Stimulated activated CD8-positive, alpha-beta memory T cell treated with anti-CD3 and anti-CD28 coated beads, Interleukin-7, amount 100 ng/mL, for 1 hour (primary cell): Measurements from ENCODE around the gene NUSAP1.
"Not testable (repeated sequence)": the region's sequence is repeated elsewhere in the genome, so short reads cannot be mapped to it uniquely, and the experiment has no call there.

ENCODE experiments used
- DNase-seq, 2 donors: peaks; one replicate each; pipeline ENCODE4 v3.0.0-alpha.2; 2020; ENCODE audit warnings: low read depth in 2 of 2

The NUSAP1 gene

DNA sequence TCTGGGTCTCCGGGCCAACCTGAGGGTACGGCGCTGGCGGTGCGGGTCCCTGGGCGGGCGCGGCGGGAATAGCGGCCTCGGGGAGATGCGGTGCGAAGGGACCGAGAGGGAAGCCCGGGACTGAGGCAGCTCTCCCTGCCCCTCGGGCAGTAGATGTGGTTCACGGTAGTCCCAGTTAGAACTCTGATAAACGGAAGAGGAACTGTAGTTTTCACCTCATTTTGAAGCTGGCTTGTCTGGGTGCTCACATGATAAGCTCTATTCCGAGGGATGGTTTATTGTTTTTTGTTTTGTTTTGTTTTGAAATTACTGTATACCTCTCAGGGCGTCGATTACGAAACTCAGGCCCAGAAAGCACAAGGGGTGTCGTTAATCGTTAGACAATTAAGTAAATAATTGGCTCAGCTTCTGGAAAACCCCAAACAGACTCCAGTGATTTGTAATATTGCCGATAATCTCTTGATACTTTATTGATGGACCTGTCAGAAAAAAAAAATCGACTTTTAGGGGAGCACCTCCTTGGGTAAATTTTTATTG, 413 bp downstream of the NUSAP1 start:
- DNase-seq = no peak

DNA sequence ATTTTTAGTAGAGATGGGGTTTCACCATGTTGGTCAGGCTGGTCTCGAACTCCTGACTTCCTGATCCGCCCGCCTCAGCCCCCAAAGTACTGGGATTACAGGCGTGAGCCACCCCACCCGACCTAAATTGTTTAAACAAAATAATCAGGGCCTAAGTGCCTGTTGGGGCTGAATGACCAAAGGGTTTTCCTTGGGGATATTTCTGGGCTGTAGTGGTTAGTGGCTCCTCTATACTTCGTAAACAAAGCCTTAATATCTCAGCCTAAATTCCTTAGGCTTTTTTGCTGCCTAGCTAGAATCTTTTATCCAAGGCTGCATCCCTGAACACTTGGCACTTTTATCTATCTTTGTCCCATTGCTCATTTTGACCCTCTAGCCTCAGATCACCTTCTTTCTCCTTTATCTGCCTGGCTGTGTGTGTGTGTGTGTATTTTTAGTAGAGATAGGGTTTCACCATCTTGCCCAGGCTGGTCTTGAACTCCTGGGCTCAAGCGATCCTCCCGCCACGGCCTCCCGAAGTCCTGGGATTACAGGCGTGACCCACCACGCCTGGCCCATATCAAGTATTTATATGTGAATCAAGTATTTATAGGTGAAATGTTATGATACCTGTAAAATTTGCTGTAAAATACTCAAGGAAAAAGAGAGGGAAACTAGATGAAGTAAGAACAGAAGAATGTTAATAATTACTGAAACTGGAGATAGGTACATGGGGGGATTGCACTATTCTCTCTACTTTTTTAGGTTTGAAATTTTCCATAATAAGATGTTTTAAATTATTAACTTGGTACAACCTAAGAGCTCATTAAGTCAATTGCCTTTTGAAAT, 1.8 kb downstream of the NUSAP1 start:
- DNase-seq = no peak

DNA sequence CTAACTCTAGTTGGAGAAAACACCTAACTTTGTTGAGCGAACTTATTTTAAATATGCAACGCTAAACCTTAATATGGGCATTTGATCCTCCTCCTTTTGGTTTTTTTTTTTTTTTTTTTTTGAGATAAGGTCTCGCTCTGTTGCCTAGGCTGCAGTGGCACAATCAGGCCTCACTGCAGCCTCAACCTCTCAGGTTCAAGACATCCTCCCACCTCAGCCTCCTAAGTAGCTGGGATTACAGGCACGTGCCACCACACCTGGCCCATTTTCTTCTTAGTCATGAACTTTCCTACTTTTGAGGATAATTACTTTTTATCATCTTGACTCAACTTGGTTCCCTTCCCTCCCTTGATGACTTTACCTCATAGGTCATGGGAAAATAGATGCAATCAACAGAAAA, 3.9 kb downstream of the NUSAP1 start:
- no peak for DNase-seq

DNA sequence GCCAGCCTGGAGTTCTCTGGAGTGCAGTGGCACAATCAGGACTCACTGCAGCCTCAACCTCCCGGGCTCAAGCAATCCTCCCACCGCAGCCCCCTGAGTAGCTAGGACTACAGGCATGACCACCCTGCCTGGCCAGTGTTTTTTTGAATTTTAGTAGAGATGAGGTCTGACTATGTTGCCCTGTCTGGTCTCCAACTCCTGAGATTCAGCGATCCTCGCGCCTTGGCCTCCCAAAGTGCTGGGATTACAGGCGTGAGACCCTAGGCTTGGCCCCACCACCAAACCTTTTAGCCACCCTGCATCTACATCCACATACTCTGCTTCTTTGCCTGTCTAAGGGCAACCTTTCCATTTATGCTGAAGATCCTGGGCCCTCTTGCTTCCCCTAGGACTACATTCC, 4.4 kb downstream of the NUSAP1 start:
- no peak for DNase-seq

DNA sequence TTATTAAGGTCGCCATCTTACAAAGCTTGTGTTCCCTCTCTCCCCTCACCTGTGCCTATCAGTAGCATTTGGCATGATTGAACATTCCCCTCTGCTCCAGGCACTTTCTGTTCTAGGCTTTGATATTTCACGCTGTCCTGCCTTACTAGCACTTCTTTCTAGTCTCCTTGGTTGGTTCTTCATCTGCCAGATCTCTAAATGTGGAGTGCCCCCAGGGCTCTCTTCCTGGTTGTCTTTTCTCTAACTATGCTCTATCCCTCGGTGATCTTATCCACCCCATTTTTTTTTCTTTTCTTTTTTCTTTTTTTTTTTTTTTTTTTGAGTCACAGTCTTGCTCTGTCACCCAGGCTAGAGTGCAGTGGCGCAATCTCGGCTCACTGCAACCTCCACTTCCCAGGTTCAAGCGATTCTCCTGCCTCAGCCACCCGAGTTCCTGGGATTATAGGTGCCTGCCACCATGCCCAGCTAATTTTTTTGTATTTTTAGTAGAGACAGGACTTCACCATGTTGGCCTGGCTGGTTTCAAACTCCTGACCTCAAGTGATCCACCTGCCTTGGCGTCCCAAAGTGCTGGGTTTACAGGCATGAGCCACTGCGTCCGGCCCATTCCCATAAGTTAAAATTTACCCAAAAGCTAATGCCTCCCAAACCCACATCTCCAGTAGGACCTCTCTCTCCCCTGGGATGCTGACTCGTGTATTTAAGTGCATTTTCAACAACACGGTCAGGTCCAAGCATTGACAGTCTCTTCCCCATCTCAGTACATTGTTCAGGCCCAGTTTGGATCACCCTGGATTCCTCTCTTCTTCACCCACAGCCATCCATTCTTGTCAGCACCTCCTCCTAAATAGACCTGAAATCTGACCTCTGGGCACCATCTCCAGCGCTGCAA, 5.2 kb downstream of the NUSAP1 start:
- no peak for DNase-seq

DNA sequence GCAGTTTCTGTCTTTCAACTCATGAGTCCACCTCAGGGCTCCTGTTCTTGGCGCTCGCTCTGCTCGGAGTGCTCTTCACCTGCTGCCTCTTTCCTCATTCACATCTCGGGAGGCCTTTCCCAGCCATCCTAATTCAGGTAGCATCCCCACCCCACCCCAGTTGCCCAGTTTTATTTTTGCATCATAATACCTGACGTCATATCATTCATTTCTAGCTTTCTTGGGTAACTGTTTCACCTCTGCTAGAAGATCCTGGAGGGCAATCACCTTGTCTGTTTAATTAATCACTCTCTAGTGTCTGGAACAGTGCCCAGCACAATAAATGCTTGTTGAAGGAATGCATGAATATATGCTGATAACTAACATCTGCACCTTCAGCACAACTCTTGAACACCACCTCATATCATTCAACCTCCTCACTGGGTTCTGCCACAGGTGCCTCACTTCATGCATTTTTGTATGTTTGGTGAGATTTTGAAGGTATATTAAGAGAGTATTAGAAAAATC, 7.6 kb downstream of the NUSAP1 start:
- no peak for DNase-seq

DNA sequence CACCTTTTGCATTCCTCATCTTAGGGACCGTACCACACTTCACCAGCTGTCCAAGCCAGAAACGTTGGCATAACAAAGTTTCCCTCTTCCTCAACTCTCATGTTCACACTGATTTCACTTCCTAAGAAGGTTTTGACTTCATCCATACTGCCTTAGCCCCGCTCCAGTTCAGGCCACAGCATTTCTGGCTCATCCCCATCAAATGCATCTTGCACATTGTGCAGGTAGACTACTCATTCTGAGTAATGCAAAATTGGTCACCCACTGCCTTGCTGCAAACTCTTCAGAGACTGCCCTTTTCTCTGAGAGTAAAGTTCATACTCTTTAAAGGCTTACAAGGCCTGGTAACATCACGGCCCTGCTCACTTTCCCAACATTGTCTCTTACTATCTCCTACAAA, 8.8 kb downstream of the NUSAP1 start:
- no peak for DNase-seq

DNA sequence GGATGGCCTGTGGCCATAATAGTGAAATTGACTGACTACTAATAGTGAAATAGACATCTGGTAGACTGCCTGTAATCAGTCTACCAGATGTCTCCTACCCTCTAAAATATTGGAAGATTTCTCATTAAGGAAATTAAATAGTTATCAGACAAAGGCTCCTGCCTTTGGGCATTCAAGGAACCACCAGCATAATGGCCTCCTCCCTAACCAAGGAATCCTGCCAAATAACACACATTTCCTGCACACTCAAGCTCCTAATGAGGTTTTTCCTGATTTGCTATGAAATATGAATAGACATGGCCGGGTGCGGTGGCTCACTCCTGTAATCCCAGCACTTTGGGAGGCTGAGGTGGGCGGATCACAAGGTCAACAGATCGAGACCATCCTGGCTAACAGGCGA, 14.6 kb downstream of the NUSAP1 start:
- DNase-seq = no peak

DNA sequence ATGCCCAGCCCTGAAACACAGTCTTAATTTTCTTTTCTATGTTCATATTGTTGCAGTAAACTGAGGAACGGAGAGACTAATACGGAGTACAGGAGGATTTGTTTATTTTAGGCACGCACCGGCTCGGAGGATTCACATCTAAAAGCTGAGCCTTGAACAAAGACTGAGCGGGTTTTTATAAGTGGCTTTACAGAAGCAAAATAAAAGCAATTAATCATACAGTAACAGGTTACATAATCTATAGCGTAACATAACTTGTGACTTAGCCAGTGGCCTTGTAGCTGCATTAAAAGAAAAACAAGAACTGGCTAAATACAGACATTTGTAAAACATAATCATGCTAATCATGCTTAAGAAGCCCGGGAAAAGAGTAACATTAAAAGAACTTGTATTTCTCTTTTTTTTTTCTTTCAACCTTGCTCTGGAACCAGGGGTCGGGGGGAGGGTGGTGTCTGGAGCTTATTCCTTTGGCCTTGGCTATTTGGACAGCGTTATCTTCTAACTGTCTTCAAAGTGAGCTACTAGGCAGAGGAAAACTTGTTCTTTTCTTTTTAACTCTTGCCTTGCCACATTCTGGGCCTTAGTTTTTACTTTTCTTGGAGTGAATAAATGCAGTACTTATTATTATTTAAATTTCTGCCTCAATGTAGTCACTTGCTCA, 17.5 kb downstream of the NUSAP1 start:
- DNase-seq = no peak

DNA sequence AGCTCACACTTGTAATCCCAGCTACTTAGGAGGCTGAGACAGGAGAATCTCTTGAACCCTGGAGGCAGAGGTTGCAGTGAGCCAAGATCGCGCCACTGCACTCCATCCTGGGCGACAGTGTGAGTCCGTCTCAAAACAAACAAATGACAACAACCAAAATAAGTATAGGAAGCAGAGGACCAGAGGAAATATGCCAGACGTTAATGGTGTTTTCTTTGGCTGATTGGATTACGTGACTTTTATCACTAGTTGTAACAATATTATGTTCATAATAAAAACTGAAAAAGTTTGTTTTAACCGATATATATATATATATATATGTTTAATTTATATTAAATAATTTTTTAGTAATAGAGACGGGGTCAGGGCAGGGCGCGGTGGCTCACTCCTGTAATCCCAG, 21.7 kb downstream of the NUSAP1 start:
- no peak for DNase-seq

DNA sequence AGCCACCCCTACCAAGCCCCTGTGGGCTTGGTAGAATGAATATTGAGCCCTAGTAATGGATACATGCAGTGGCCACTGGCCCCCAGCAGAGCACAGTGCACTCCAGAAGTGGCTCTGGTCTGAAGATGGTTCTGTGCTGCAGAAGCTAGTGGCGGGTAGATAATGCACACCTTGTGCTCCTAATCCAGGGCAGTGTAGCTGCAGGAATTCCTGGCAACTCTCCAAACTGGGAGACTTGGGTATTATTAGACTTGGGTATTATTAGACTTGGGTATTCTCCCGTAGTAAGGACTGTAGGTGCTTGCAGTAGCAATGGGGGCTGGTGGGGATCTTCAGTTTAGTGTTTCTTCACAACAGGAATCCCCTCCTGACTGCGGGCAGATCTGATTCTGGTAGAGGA, 34.7 kb downstream of the NUSAP1 start:
- no peak for DNase-seq

DNA sequence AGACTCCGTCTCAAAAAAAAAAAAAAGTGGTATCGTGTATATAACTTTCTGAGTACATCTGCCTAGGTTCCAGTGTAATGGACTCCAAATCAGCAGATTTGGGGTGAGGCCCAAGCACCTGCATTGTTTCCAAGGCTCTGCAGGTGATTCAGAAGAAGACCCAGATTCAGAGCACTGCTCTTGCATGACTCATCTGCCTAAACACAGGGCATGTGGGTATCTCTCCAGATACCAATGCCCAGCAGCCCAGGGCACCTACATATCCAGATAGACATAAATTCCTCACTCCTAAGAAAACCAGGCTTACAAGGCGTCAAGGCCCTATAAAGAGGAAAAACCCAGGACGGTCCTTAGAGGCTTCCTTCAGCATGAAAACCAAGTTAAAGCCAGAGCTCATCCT, 45.3 kb downstream of the NUSAP1 start:
- no peak for DNase-seq

DNA sequence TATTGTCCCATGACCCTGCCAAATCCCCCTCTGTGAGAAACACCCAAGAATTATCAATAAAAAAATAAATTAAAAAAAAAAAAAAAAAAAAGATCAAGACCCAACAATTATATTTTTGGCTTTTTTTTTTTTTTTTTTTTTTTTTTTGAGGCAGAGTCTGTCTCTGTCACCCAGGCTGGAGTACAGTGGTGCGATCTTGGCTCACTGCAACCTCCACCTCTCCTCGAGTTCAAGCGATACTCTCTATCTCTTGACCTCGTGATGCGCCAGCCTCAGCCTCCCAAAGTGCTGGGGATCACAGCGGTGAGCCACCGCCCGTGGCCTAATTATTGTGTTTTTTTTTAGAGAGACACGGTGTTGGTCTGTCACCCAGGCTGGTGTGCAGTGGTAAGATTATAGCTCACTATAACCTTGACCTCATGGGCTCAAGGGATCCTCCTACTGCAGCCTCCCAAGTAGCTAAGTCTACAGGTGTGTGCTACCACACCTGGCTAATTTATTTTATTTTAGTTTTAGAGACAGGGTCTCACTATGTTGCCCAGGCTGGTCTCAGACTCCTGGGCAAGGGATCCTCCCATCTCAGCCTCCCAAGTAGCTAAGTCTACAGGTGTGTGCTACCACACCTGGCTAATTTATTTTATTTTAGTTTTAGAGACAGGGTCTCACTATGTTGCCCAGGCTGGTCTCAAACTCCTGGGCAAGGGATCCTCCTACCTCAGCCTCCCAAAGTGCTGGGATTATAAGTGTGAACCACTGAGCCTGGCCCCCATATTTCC, 51.5 kb downstream of the NUSAP1 start:
- not testable (repeated sequence) for DNase-seq

DNA sequence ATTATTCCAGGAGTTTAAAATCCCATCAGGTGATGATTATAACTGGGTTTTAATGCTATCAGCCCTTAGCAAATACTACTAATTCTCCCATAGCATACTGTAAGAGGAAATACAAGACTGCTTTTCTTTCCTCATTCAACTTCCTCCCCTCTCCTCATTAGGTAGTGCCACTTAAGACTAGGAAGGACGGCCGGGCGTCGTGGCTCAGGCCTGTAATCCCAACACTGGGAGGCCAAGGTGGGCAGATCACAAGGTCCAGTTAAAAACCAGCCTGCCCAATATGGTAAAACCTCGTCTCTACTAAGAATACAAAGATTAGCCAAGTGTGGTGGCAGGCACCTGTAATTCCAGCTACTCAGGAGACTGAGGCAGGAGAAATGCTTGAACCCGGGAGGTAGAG, 55.0 kb downstream of the NUSAP1 start:
- DNase-seq = no peak

DNA sequence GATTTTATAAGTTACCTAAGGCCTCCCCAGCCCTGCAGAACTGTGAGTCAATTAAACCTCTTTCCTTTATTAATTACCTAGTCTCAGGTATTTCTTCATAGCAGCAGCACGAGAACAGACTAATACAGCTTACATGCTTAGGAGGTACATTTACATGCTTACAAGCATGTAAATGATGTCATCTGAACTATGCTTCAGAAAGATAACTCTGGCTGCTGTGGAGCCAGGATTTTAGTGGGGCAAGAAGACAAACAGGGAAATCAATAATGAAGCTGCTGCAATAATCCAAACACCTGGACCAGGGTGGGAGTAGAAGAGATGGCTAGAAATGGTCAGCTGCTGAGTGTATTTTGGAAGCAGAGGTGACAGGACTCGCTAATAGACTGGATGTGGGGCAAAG, 60.0 kb downstream of the NUSAP1 start:
- DNase-seq = no peak

DNA sequence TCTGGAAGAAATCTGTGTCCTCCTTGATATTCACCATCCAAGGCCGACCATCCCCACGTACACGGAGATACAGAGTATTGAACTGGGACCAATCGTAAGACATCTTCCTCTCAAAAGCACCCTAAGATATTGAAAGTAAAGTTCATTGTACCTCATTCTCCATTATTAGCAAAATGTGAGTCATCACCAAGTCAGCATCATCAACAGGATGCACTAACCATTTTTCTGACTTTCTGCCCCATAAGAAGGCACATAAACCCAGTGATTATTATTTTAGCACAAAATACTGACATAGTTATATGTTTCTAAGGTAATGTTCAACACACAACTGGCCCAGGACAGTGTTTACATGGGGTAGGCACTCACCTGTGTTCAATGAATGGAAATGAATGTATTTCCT, 62.2 kb downstream of the NUSAP1 start:
- DNase-seq = no peak

DNA sequence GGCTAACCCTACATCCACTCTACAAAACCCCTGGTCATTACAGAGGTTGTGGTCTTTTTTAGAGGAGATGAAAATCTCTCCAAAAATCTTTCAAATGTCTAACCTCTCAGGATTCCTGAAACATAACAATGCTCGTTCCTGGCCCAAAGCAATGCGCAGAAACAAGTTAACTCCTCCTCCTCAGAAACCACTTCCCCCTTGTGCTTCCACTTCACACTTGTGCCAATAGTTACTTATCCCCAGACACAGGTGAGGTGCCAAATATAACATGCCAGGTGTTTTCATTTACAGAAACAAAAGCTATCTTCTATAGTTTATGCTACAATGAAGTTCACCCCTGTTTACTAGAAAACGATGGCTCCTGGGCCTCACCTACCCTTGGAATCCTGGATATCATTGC, 63.4 kb downstream of the NUSAP1 start:
- no peak for DNase-seq

DNA sequence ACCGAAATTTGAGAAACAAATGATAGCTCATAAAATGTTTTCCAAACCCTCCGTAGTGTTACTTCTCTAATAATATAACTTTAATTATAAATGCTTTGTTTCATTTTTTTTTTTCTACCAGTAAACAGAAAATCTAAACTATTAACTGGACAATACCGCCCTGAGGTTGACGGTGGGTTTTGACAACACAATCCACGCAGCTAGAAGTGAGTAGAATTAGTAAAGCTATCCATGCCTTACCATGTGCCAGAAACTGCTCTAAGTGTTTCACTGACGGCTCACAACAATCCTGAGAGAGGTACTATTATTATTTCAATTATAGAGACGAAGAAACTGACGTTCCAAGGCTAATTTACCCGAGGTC, 69.2 kb downstream of the NUSAP1 start:
- DNase-seq = no peak

DNA sequence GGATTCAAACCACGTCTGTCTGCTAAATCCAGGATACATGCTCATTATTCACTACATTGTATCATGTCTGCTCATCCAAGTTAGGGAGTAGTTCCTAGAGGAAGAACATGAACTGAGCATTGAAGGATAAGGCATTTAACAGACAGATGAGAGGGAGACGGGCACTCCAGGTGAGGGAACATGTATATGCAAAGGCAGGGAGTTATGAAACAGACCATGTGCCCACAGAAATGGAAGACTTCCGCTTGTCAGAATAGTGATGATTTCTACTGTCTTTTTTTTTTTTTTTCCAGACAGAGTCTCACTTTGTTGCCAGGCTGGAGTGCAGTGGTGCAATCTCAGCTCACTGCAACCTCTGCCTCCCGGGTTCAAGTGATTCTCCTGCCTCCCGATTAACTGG, 74.7 kb downstream of the NUSAP1 start:
- no peak for DNase-seq

DNA sequence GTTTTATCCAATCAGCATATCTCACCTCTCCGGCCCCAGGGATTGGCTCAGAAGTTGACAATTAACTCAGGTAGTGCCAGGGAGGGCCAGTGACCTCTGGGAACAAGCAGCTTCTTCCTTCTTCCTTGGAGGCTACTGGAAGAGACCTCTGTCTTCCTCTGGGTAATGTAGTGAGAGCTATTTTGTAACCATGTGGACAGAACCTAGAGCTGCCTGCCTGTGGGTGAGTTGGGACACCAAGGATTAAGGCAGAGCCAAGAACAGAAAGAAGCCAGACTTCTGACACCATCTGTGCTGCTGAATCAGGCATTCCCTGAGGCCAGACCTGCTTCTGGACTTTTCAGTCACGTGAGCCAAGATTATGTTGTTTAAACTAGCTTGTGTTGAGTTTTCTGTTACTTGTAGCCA, 75.6 kb downstream of the NUSAP1 start:
- no peak for DNase-seq

DNA sequence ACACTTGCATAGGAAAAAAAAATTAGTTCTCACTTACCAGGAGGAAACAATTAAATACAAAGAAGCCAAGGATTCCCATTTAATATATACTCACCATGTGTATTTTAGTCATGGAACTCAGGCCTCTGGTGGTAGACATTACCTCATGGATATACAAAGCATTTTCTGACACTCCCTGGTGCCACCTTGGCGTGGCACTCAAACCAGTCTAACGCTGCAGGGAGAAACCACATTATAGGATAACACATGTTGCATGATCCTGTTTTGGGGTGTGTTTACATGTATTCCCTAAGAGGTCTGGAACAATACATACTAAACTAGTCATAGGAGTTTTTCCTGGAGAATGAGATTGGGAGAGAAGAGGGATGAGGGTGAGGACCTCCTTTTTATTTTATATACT, 78.3 kb downstream of the NUSAP1 start:
- no peak for DNase-seq
